Measurements from ENCODE around the gene PKN2. TPM values are rescaled to one million over a fixed set of nuclear protein-coding genes. Genes with fewer than 3 reads are reported as not detected.

The PKN2 gene
- polyA plus RNA-seq, 3 donors: 6.9 to 23.0 (median 8.7) TPM

DNA sequence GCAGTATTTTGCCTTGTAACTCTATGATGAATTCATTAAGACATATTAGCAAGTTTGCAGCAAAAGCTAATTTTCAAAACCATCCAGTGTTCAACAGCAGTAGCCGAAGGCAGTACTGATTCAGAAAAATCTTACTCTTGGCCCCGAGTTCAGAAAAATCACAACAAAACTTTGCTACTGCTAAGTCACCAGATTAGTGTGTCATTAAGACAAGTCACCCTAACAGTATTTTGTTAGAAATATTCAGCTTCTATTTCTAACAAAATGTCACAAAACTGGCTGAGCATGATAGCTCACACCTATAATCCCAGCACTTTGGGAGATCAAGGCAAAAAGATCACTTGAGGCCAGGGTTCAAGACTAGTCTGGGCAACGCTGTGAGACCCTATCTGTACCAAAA, 199.1 kb downstream of the PKN2 start:
- H3K27ac Mint-ChIP-seq: no peak overlapping the region
- no peak overlapping the region for H3K4me3 Mint-ChIP-seq
- H2AFZ ChIP-seq (ENCODE audit: insufficient read depth, low read depth, low read length, poor library complexity, severe bottlenecking): no peak overlapping the region
- no peak overlapping the region for H3K4me2 ChIP-seq (replicated peaks; ENCODE audit: extremely low read depth, low read length, poor library complexity, severe bottlenecking)
- intact Hi-C loops (cut with micrococcal nuclease): no loop called here
- no peaks in the 10 kb centered on the region for H3K4me1 Mint-ChIP-seq
- peaks cover 92% of the 10 kb centered on the region for H3K79me2 ChIP-seq (ENCODE audit: insufficient read depth, low read length)
- peaks cover 61 to 81% of the 10 kb centered on the region in 2 donors for H3K36me3 Mint-ChIP-seq
- no peak for DNase-seq
- TF ChIP-seq, protein P1, sequence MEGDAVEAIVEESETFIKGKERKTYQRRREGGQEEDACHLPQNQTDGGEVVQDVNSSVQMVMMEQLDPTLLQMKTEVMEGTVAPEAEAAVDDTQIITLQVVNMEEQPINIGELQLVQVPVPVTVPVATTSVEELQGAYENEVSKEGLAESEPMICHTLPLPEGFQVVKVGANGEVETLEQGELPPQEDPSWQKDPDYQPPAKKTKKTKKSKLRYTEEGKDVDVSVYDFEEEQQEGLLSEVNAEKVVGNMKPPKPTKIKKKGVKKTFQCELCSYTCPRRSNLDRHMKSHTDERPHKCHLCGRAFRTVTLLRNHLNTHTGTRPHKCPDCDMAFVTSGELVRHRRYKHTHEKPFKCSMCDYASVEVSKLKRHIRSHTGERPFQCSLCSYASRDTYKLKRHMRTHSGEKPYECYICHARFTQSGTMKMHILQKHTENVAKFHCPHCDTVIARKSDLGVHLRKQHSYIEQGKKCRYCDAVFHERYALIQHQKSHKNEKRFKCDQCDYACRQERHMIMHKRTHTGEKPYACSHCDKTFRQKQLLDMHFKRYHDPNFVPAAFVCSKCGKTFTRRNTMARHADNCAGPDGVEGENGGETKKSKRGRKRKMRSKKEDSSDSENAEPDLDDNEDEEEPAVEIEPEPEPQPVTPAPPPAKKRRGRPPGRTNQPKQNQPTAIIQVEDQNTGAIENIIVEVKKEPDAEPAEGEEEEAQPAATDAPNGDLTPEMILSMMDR (IDR thresholded peaks at IDR 0.05): no peak
- no peak overlapping the region for H3K9ac ChIP-seq (ENCODE audit: insufficient read depth, low read length, poor library complexity, severe bottlenecking)
- H3K27me3 Mint-ChIP-seq (ENCODE audit: low read depth in 3 of 3): no peaks in the 10 kb centered on the region
- H3K4me3 ChIP-seq (replicated peaks in 1 of 3; ENCODE audit: low read depth in 2 of 3, low read length in 3 of 3): no peak overlapping the region
- H4K20me1 ChIP-seq (ENCODE audit: insufficient read depth, low read length): peaks cover 94% of the 10 kb centered on the region
- no peaks in the 10 kb centered on the region for H3K9me3 ChIP-seq (replicated peaks in 1 of 2; ENCODE audit: control insufficient read depth in 1 of 2, insufficient read depth in 1 of 2, low read length in 2 of 2)
- peaks cover 84 to 99% of the 10 kb centered on the region in 2 donors for H3K36me3 ChIP-seq (replicated peaks in 1 of 2; ENCODE audit: control insufficient read depth in 1 of 2, insufficient read depth in 2 of 2, low read length in 2 of 2)
- no peaks in the 10 kb centered on the region for H3K27me3 ChIP-seq (ENCODE audit: control insufficient read depth in 2 of 2, insufficient read depth in 2 of 2, low read length in 2 of 2)
- no peaks in the 10 kb centered on the region for H3K9me3 Mint-ChIP-seq
- H3K27ac ChIP-seq (ENCODE audit: low read depth in 1 of 2, low read length in 2 of 2): no peak overlapping the region
- 100% methylated on average over 2 of the region's 3 CpGs for WGBS (ENCODE audit: insufficient coverage)
- no peaks in the 10 kb centered on the region for H3K4me1 ChIP-seq (ENCODE audit: control insufficient read depth in 1 of 2, insufficient read depth in 2 of 2, low read length in 2 of 2)

Small RNAs within 50 kb of the gene (small RNA-seq; reads per million reads assigned to genes)
- gene RNU6-125P (ENCODE audit: insufficient read length, low read depth): not detected

Other genes with a start within 250 kb of the PKN2 start
- gene GTF2B, start 207.3 kb downstream of the PKN2 start, polyA plus RNA-seq: 10 to 100 TPM; 26.9 to 46.1 (median 39.2) TPM

Data from CD14-positive monocyte (primary cell).